ENCODE results near the gene TGFBR3.

TGFBR3 gene

GRCh38 chr1:91730801-91731732, 154.9 kb downstream of the TGFBR3 start:
- DNase-seq, result peak; percentile 58

GRCh38 chr1:91729621-91730358, 156.2 kb downstream of the TGFBR3 start:
- no peak for DNase-seq

GRCh38 chr1:91727763-91728162, 158.2 kb downstream of the TGFBR3 start:
- DNase-seq, result no peak

- no peak for DNase-seq
These were observed 159.8 kb downstream of the TGFBR3 start for GRCh38 chr1:91725989-91726721.

GRCh38 chr1:91725618-91725988, 160.3 kb downstream of the TGFBR3 start:
- DNase-seq, result no peak

- no peak for DNase-seq
These were observed 161.3 kb downstream of the TGFBR3 start for GRCh38 chr1:91724644-91725043.

GRCh38 chr1:91724231-91724630, 161.7 kb downstream of the TGFBR3 start:
- DNase-seq, result no peak

GRCh38 chr1:91720044-91720443, 165.9 kb downstream of the TGFBR3 start:
- no peak for DNase-seq

- DNase-seq, result no peak
These were observed 167.1 kb downstream of the TGFBR3 start for GRCh38 chr1:91718877-91719276.

- DNase-seq, result no peak
These were observed 167.6 kb downstream of the TGFBR3 start for GRCh38 chr1:91718368-91718767.

GRCh38 chr1:91717839-91718238, 168.1 kb downstream of the TGFBR3 start:
- DNase-seq, result no peak

- DNase-seq, result no peak
These were observed 169.6 kb downstream of the TGFBR3 start for GRCh38 chr1:91716339-91716738.

GRCh38 chr1:91715416-91716000, 170.4 kb downstream of the TGFBR3 start:
- no peak for DNase-seq

GRCh38 chr1:91714867-91715381, 171.0 kb downstream of the TGFBR3 start:
- no peak for DNase-seq

- DNase-seq, result peak; percentile 69
These were observed 172.7 kb downstream of the TGFBR3 start for GRCh38 chr1:91712981-91713841.

- no peak for DNase-seq
These were observed 173.6 kb downstream of the TGFBR3 start for GRCh38 chr1:91712393-91712792.

GRCh38 chr1:91711504-91712247, 174.3 kb downstream of the TGFBR3 start:
- DNase-seq, result no peak

GRCh38 chr1:91710261-91710660, 175.7 kb downstream of the TGFBR3 start:
- DNase-seq, result no peak

GRCh38 chr1:91708691-91709090, 177.3 kb downstream of the TGFBR3 start:
- no peak for DNase-seq

- no peak for DNase-seq
These were observed 178.1 kb downstream of the TGFBR3 start for GRCh38 chr1:91707890-91708218.

Measured in stimulated activated CD4-positive, alpha-beta T cell treated with anti-CD3 and anti-CD28 coated beads, Interleukin-15, amount 100 ng/mL, for 24 hours (primary cell).